Fibroblast of skin of abdomen (primary cell): ENCODE results near the gene IFNAR1. TPM values are rescaled to one million over a fixed set of nuclear protein-coding genes. Genes with fewer than 3 reads are reported as not detected.

Source experiments
- DNase-seq: peaks from one replicate; pipeline ENCODE4 v3.0.0-alpha.2; 2013
- polyA plus RNA-seq, 2 experiments: library from polyadenylated mRNA; unstranded; fragments of 120-200 nt; gene quantifications; one replicate each; pipeline ENCODE4 v1.2.1, GENCODE V29; 2013; ENCODE audit not compliant: insufficient read length in 2 of 2

IFNAR1 gene
- 20.7 TPM for polyA plus RNA-seq (2013, experiment 1 of 2; ENCODE audit: insufficient read length)
- 20.7 TPM for polyA plus RNA-seq (2013, experiment 2 of 2; ENCODE audit: insufficient read length)

GRCh38 chr21:33324291-33325221 lies at the start of gene IFNAR1:
Gene IFNAR1 (plus strand): TSS chr21:33324970. CDS start chr21:33325056, 86 bp downstream.
- peak; percentile 98 for DNase-seq

GRCh38 chr21:33278721-33279120 lies 46.0 kb upstream of the IFNAR1 start:
- DNase-seq: peak; percentile 72

GRCh38 chr21:33279330-33279820 lies 45.4 kb upstream of the IFNAR1 start:
- no peak for DNase-seq

- DNase-seq: no peak
Measured at GRCh38 chr21:33281096-33281652, 43.6 kb upstream of the IFNAR1 start.

GRCh38 chr21:33283203-33283602 lies 41.6 kb upstream of the IFNAR1 start:
- no peak for DNase-seq

GRCh38 chr21:33286076-33286475 lies 38.7 kb upstream of the IFNAR1 start:
- DNase-seq: no peak

- DNase-seq: peak; percentile 62
Measured at GRCh38 chr21:33286600-33287456, 37.9 kb upstream of the IFNAR1 start.

GRCh38 chr21:33289199-33289819 lies 35.5 kb upstream of the IFNAR1 start:
- DNase-seq: peak; percentile 64

GRCh38 chr21:33290441-33290840 lies 34.3 kb upstream of the IFNAR1 start:
- no peak for DNase-seq

- DNase-seq: no peak
Measured at GRCh38 chr21:33291686-33292085, 33.1 kb upstream of the IFNAR1 start.

GRCh38 chr21:33292724-33293123 lies 32.0 kb upstream of the IFNAR1 start:
- no peak for DNase-seq

GRCh38 chr21:33293136-33293535 lies 31.6 kb upstream of the IFNAR1 start:
- DNase-seq: no peak

GRCh38 chr21:33293811-33294216 lies 31.0 kb upstream of the IFNAR1 start:
- no peak for DNase-seq

GRCh38 chr21:33296156-33296555 lies 28.6 kb upstream of the IFNAR1 start:
- DNase-seq: no peak

GRCh38 chr21:33299181-33299752 lies 25.5 kb upstream of the IFNAR1 start:
- no peak for DNase-seq

GRCh38 chr21:33300701-33301631 lies 23.8 kb upstream of the IFNAR1 start:
- no peak for DNase-seq

- DNase-seq: no peak
Measured at GRCh38 chr21:33301632-33302002, 23.2 kb upstream of the IFNAR1 start.

- no peak for DNase-seq
Measured at GRCh38 chr21:33302055-33302454, 22.7 kb upstream of the IFNAR1 start.

GRCh38 chr21:33302796-33303195 lies 22.0 kb upstream of the IFNAR1 start:
- no peak for DNase-seq

- DNase-seq: no peak
Measured at GRCh38 chr21:33305344-33305671, 19.5 kb upstream of the IFNAR1 start.

GRCh38 chr21:33305938-33306337 lies 18.8 kb upstream of the IFNAR1 start:
- no peak for DNase-seq
